SJSA1 (cell line): ENCODE measurements around the gene DUSP8. TPM values are rescaled to one million over a fixed set of nuclear protein-coding genes. Genes with fewer than 3 reads are reported as not detected.

Experiments
- DNase-seq, 2 experiments: peaks; one replicate each; pipeline ENCODE4 v3.0.0-alpha.2; 2015 to 2020; ENCODE audit warnings: low spot score in 2 of 2, low read depth in 1 of 2
- H3K27ac ChIP-seq: fragments of 250-450 bp; sonication (Bioruptor Pico); 2 replicates; pipeline ENCODE4 v1.5.1; 2020; ENCODE audit warnings: mild to moderate bottlenecking, moderate library complexity
- H3K27me3 ChIP-seq: fragments of 250-450 bp; sonication (Bioruptor Pico); replicated peaks from 2 replicates; pipeline ENCODE4 v1.5.1; 2020; ENCODE audit warnings: mild to moderate bottlenecking, moderate library complexity
- H3K36me3 ChIP-seq: fragments of 250-450 bp; sonication (Bioruptor Pico); 2 replicates; pipeline ENCODE4 v1.5.1; 2020; ENCODE audit warnings: mild to moderate bottlenecking
- H3K4me1 ChIP-seq: fragments of 250-450 bp; sonication (Bioruptor Pico); replicated peaks from 2 replicates; pipeline ENCODE4 v1.6.1; 2021; ENCODE audit warnings: mild to moderate bottlenecking
- H3K4me3 ChIP-seq: fragments of 250-450 bp; sonication (Bioruptor Pico); 2 replicates; pipeline ENCODE4 v1.5.1; 2020; ENCODE audit warnings: mild to moderate bottlenecking
- H3K9me3 ChIP-seq: fragments of 250-450 bp; sonication (Bioruptor Pico); replicated peaks from 2 replicates; pipeline ENCODE4 v1.5.1; 2020; ENCODE audit warnings: mild to moderate bottlenecking
- total RNA-seq: library from RNA; depleted of rRNA; stranded (reverse); fragments of >200 nt; shearing (Covaris generic); gene quantifications from 2 replicates; pipeline ENCODE4 v1.2.3, GENCODE V29; 2014

The DUSP8 gene
- total RNA-seq, 1 experiment from 2014 or later, result 0.82 TPM

DNA sequence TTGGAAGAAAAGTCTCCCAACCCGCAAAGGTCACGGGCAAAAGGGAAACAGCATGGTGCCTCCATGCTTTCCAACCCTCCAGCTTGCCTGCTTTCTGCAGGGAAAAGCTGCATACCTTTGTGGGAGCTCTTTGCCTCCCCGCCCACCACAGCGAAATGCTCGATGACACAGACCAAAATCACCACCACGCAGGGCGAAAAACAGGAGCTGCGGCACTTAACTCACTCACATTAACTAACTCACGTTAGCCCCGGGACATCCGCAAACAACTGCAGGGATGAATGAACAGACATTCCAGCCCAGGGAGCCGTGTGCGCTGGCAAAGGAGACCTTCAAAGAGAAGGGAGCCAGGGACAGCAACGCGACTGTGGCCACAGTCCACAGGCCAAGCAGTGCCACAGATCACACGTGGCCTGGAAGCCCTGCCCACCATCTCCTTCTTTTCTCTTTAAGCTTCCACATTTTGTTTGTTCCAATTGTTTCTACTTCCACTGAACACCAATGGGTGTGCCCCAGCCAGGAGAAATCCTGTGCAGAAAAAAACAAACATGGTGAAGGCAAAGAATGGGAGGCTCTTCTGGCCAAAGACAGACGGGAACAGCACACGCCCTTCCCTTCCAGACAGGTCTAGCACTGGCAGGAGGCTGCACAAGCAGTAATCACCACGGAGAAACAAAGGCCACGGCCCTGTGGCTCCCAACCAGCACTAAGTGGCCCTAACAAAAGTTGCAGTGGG, 39.3 kb downstream of the DUSP8 start:
- no peak overlapping the region for H3K4me3 ChIP-seq
- no peaks in the 10 kb centered on the region for H3K9me3 ChIP-seq
- no peak for DNase-seq
- H3K27ac ChIP-seq, result no peak overlapping the region
- H3K27me3 ChIP-seq, result no peaks in the 10 kb centered on the region
- H3K36me3 ChIP-seq, result no peaks in the 10 kb centered on the region
- no peaks in the 10 kb centered on the region for H3K4me1 ChIP-seq

DNA sequence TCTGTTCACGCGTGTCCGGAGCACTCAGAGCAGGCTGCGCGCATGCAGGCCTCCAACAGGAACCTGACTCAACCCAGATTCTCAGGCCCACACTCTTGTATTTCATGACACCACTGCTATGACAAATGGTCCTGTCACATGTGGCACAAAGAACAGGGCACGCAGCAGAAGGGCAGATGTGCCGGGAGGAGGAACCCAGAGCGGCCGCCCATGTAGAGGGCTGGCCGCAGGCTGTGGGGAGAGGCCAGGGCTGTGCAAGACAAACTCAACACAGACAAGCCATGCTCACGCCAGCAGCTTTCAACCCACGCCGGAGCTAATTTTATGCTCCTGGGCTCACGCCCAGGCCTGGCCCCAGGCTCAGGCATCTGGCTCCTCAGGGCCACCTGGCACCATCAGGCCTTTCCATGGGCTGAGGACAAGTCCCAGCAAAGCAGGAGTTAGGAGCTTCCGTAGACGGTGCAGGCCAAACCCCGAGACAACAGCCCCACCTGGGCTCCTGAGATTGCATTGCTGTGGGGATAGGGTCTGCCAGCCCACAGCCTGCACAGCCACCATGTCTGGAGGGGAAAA, 40.0 kb downstream of the DUSP8 start:
- H3K4me3 ChIP-seq, result no peak overlapping the region
- H3K9me3 ChIP-seq, result no peaks in the 10 kb centered on the region
- H3K27me3 ChIP-seq, result no peaks in the 10 kb centered on the region
- no peak for DNase-seq
- no peaks in the 10 kb centered on the region for H3K36me3 ChIP-seq
- no peak overlapping the region for H3K27ac ChIP-seq
- H3K4me1 ChIP-seq, result no peaks in the 10 kb centered on the region

DNA sequence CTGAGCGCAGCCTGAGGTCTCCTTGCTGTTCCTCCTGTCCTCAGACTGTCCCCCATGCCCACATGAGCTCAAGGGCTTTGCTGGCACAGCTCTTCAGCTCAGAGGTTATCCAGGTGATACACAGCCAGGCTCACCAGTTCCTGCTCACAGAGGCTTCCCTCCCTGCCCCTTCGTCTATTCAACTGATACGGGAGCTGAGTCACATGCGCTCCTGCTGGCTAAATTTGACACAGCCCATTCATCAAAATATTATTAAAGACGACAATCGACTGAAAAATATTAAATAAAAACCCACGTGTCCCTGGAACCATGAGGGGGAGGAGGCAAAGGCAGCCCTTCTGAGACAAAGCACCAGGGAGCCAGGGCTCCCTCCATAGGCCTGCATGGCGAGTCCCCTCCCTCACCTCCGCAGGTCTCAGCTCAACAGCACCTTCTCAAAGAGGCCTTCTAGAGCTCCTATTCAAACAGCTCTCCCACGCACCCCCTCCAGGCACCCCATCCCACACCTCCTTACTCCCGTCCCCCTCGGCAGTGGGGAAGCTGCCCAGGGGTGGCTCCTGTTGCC, 40.5 kb downstream of the DUSP8 start:
- H3K27ac ChIP-seq, result no peak overlapping the region
- no peak for DNase-seq
- no peaks in the 10 kb centered on the region for H3K36me3 ChIP-seq
- H3K4me1 ChIP-seq, result no peaks in the 10 kb centered on the region
- no peaks in the 10 kb centered on the region for H3K27me3 ChIP-seq
- no peak overlapping the region for H3K4me3 ChIP-seq
- no peaks in the 10 kb centered on the region for H3K9me3 ChIP-seq

- no peaks in the 10 kb centered on the region for H3K9me3 ChIP-seq
- H3K36me3 ChIP-seq, result no peaks in the 10 kb centered on the region
- DNase-seq, result no peak
- no peak overlapping the region for H3K27ac ChIP-seq
- H3K4me3 ChIP-seq, result no peak overlapping the region
- no peaks in the 10 kb centered on the region for H3K27me3 ChIP-seq
- no peaks in the 10 kb centered on the region for H3K4me1 ChIP-seq
These were observed 41.2 kb downstream of the DUSP8 start for GRCh38 chr11:1530686-1531448.

GRCh38 chr11:1529774-1530173, 42.3 kb downstream of the DUSP8 start:
- Histone ChIP-seq H3K4me3 (no peak overlapping the region), H3K27ac (no peak overlapping the region), H3K4me1 (no peaks in the 10 kb centered on the region), H3K9me3 (no peaks in the 10 kb centered on the region), H3K36me3 (no peaks in the 10 kb centered on the region), H3K27me3 (no peaks in the 10 kb centered on the region)
- no peak for DNase-seq

DNA sequence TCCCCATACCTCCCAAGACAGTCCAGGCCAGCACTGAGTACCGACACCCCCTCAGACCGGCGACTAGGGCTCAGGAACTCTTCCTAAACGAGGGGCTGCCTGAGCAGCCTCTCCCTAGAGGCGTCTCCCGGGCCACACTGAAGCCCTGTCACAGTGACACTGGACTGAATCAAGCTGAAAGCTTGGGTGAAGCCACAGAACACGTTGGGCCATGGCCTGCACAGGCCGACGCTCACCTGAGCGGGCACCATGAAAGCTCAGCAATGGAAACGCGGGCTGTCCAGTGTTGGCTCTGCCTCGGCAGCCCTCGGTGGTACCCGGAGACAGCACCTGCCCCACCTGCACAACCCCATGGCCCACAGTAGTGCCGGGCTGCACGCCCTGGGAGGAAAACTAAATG, 42.8 kb downstream of the DUSP8 start:
- no peaks in the 10 kb centered on the region for H3K36me3 ChIP-seq
- H3K27ac ChIP-seq, result no peak overlapping the region
- no peak overlapping the region for H3K4me3 ChIP-seq
- H3K4me1 ChIP-seq, result no peaks in the 10 kb centered on the region
- DNase-seq, result no peak
- H3K9me3 ChIP-seq, result no peaks in the 10 kb centered on the region
- no peaks in the 10 kb centered on the region for H3K27me3 ChIP-seq

- Histone ChIP-seq H3K27me3 (no peaks in the 10 kb centered on the region), H3K36me3 (no peaks in the 10 kb centered on the region), H3K4me3 (no peak overlapping the region), H3K4me1 (no peaks in the 10 kb centered on the region), H3K27ac (no peak overlapping the region), H3K9me3 (no peaks in the 10 kb centered on the region)
- no peak for DNase-seq
These were observed 43.4 kb downstream of the DUSP8 start for GRCh38 chr11:1528710-1529109.

- Histone ChIP-seq H3K4me1 (no peaks in the 10 kb centered on the region), H3K9me3 (no peaks in the 10 kb centered on the region), H3K4me3 (no peak overlapping the region), H3K36me3 (no peaks in the 10 kb centered on the region), H3K27me3 (no peaks in the 10 kb centered on the region), H3K27ac (no peak overlapping the region)
- no peak for DNase-seq
These were observed 45.3 kb downstream of the DUSP8 start for GRCh38 chr11:1526785-1527184.

DNA sequence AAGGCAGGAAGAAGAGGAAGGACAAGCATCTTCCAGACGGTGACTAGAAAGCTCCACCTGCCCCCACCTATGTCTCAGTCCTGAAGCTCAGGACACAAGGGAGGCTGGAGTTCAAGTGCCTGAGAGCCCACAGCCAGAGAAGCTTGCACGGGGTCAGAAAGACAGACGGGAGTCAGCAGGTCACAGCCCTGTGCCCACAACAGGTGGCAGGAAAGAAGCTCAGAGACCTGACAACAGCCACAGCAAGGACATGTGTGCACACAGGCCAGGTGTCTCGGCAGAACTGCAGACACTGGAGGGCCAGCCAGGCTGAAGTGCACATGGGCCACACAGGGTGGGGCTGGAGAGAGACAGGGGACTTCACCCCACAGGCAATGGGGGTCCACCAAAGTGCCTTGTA, 48.3 kb downstream of the DUSP8 start:
- Histone ChIP-seq H3K27ac (no peak overlapping the region), H3K36me3 (no peaks in the 10 kb centered on the region), H3K4me1 (no peaks in the 10 kb centered on the region), H3K27me3 (no peaks in the 10 kb centered on the region), H3K9me3 (no peaks in the 10 kb centered on the region), H3K4me3 (no peak overlapping the region)
- DNase-seq, result no peak

DNA sequence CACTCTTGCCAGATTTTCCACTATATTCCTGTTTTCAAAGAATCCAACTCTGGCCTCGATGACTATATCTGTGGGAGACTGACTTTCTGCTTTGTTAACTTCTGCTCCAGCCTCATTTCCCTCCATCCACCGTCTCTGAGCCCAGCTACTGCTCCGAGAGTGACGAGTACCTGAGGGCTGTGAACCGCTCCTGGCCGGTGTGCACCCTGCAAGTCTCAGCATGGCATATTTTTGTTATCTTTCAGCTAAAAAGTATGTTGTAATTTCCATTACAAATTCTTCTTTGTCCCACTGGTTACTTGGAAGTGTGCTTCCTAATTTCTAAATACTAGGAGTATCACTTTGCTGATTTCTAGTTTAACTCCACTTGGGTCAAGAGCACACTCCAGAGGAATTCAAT, 49.0 kb downstream of the DUSP8 start:
- H3K27ac ChIP-seq, result no peak overlapping the region
- H3K27me3 ChIP-seq, result no peaks in the 10 kb centered on the region
- H3K9me3 ChIP-seq, result no peaks in the 10 kb centered on the region
- no peaks in the 10 kb centered on the region for H3K36me3 ChIP-seq
- DNase-seq, result no peak
- H3K4me1 ChIP-seq, result no peaks in the 10 kb centered on the region
- no peak overlapping the region for H3K4me3 ChIP-seq

DNA sequence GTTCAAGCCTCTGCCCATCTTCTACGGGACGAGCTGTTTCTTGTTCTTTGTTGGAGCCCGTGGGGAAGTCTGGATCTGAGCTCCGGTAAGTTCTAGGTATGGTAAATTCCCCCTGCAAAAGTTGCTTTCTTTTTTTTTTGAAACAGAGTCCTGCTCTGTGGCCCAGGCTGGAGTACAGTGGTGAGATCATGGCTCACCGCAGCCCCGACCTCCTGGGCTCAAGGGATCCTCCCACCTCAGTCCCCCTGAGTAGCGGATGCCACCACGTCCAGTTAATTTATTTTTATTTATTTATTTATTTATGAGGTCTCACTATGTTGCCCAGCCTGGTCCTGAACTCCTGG, 50.0 kb downstream of the DUSP8 start:
- DNase-seq, result no peak
- no peaks in the 10 kb centered on the region for H3K4me1 ChIP-seq
- H3K27ac ChIP-seq, result no peak overlapping the region
- H3K4me3 ChIP-seq, result no peak overlapping the region
- no peaks in the 10 kb centered on the region for H3K27me3 ChIP-seq
- no peaks in the 10 kb centered on the region for H3K9me3 ChIP-seq
- H3K36me3 ChIP-seq, result no peaks in the 10 kb centered on the region

GRCh38 chr11:1521382-1522080, 50.5 kb downstream of the DUSP8 start:
- no peaks in the 10 kb centered on the region for H3K27me3 ChIP-seq
- no peak for DNase-seq
- H3K9me3 ChIP-seq, result no peaks in the 10 kb centered on the region
- H3K4me3 ChIP-seq, result no peak overlapping the region
- H3K4me1 ChIP-seq, result no peaks in the 10 kb centered on the region
- no peak overlapping the region for H3K27ac ChIP-seq
- no peaks in the 10 kb centered on the region for H3K36me3 ChIP-seq

DNA sequence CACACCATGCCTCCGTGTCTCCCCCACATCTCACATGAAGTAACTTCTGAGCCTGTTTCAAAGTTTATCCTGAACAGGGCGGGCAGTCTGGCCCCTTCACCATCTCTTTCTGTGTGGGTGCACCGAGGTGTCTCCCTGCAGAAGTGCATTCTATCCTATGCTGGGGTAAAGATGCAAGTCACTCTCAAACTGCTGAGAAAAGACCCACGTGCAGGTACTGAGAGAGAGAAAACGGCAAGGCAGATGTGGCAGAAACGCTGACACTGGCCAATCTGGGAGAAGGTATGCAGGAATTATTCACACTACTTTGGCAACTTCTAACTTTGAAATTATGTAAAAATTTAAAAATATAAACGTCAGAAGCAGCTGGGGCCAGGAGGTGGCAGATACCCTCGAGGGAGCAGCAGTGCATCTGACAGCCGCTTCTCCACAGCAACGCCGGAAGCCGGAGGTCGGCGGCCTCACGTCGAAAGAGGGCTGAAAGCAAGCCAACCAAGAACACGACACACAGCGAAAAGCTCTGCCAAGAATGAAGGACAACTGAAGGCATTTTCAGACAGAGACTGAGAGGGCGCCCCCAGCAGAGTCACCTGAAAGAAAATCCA, 51.3 kb downstream of the DUSP8 start:
- Histone ChIP-seq H3K9me3 (no peaks in the 10 kb centered on the region), H3K4me1 (no peaks in the 10 kb centered on the region), H3K4me3 (no peak overlapping the region), H3K27me3 (no peaks in the 10 kb centered on the region), H3K27ac (no peak overlapping the region), H3K36me3 (no peaks in the 10 kb centered on the region)
- no peak for DNase-seq
